Suprapubic skin (tissue), 4 donors: ENCODE data around the gene NSMCE1. TPM values are rescaled to one million over a fixed set of nuclear protein-coding genes. Genes with fewer than 3 reads are reported as not detected.
"Not testable (repeated sequence)": the region's sequence is repeated elsewhere in the genome, so short reads cannot be mapped to it uniquely, and the experiment has no call there.

Experiments
- DNase-seq, 2 donors: peaks; one replicate each; pipeline ENCODE4 v3.0.0-alpha.2; 2019; ENCODE audit warnings: low spot score in 2 of 2
- H3K27ac ChIP-seq: fragments of 200-600 bp; sonication (generic); one replicate; pipeline ENCODE4 v1.5.1; 2019
- H3K27me3 ChIP-seq: fragments of 200-600 bp; sonication (generic); one replicate; pipeline ENCODE4 v1.5.1; 2019
- H3K36me3 ChIP-seq: fragments of 200-600 bp; sonication (generic); one replicate; pipeline ENCODE4 v1.5.1; 2019
- H3K4me1 ChIP-seq: fragments of 200-600 bp; sonication (generic); one replicate; pipeline ENCODE4 v1.5.1; 2019
- H3K4me3 ChIP-seq: fragments of 200-600 bp; sonication (generic); one replicate; pipeline ENCODE4 v1.5.1; 2019; ENCODE audit warnings: mild to moderate bottlenecking
- H3K9me3 ChIP-seq: fragments of 200-600 bp; sonication (generic); one replicate; pipeline ENCODE4 v1.5.1; 2019
- EP300 ChIP-seq: sonication (generic); formaldehyde crosslinking; IDR thresholded peaks from one replicate; pipeline ENCODE4 v1.6.1; 2017; ENCODE audit warnings: antibody characterized with exemption
- POLR2A ChIP-seq, 2 donors: fragments of 450-650 bp; IDR thresholded peaks; one replicate each; pipeline ENCODE4 v1.6.1; 2017; ENCODE audit warnings: antibody characterized with exemption in 2 of 2, mild to moderate bottlenecking in 2 of 2, moderate library complexity in 2 of 2
- POLR2AphosphoS5 ChIP-seq, 3 donors: sonication (generic); formaldehyde crosslinking; IDR thresholded peaks; one replicate each; pipeline ENCODE4 v1.6.1; 2017; ENCODE audit warnings: antibody characterized with exemption in 3 of 3
- WGBS: methylation state at CpG from one replicate; pipeline ENCODE4 v1.1.5; 2018; 5-methylcytosine and 5-hydroxymethylcytosine counted together
- total RNA-seq, 4 donors: library from RNA; depleted of rRNA; stranded (reverse); fragments of >200 nt; gene quantifications; one replicate each; pipeline ENCODE4 v1.1.0, GENCODE V29; 2016
- TF ChIP-seq, protein P1 (sequence below), 2 donors: fragments of 200-600 bp in 1 of 2; fragments of 450-650 bp in 1 of 2; sonication (generic) in 1 of 2; IDR thresholded peaks; one replicate each; pipeline ENCODE4 v1.5.1; 2016 to 2019; ENCODE audit warnings: antibody characterized with exemption in 2 of 2, mild to moderate bottlenecking in 1 of 2, moderate library complexity in 1 of 2

The NSMCE1 gene
- total RNA-seq, 4 donors from 2014 or later: 23.0 to 32.2 (median 29.3) TPM

DNA sequence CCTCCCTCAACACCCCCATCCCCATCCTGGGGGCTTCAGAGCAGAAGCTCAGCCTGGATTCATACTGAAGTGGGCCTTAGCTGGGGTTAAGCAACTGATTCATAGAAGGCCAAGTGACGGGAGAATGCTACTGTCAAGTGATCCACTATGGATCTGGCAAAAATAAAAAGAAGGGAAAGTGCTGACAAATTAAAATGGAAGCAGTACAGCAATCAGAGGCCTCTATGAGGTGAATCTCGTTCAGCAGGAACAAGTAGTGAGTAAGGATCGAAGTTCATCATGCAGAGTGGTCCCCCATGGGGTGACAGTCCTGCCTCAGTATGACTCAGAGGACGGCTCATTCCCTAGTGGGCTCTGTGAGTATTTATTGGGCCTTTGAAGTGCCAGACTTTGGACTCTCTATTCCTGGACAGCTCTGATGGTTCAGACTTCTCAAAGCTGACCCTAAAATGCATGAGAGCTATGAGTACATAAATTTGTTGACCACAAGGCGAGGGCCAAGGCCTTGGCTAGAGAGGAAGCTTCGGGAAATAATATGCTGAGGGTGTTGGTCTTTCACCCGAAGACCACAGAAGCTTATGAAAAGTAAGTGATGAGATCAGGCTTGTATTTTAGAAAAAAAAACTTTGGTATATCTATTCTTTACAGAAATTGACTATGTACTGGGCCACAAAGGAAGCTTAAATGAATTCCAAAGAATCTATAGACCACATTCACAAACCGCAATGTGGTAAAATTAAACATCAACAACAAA, 5.3 kb upstream of the NSMCE1 start:
- no peak overlapping the region for H3K27ac ChIP-seq
- TF ChIP-seq, protein P1, sequence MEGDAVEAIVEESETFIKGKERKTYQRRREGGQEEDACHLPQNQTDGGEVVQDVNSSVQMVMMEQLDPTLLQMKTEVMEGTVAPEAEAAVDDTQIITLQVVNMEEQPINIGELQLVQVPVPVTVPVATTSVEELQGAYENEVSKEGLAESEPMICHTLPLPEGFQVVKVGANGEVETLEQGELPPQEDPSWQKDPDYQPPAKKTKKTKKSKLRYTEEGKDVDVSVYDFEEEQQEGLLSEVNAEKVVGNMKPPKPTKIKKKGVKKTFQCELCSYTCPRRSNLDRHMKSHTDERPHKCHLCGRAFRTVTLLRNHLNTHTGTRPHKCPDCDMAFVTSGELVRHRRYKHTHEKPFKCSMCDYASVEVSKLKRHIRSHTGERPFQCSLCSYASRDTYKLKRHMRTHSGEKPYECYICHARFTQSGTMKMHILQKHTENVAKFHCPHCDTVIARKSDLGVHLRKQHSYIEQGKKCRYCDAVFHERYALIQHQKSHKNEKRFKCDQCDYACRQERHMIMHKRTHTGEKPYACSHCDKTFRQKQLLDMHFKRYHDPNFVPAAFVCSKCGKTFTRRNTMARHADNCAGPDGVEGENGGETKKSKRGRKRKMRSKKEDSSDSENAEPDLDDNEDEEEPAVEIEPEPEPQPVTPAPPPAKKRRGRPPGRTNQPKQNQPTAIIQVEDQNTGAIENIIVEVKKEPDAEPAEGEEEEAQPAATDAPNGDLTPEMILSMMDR (IDR thresholded peaks at IDR 0.05): no peak
- TF ChIP-seq EP300 (no peak), POLR2A (IDR thresholded peaks at IDR 0.05) (no peak), POLR2AphosphoS5 (IDR thresholded peaks at IDR 0.05) (no peak)
- H3K4me3 ChIP-seq: no peak overlapping the region
- H3K36me3 ChIP-seq: no peaks in the 10 kb centered on the region
- WGBS: 73% methylated on average over 8 of the region's 8 CpGs
- peaks cover 9% of the 10 kb centered on the region for H3K4me1 ChIP-seq
- H3K27me3 ChIP-seq: no peaks in the 10 kb centered on the region
- H3K9me3 ChIP-seq: no peaks in the 10 kb centered on the region
- DNase-seq: no peak

- peaks cover 10% of the 10 kb centered on the region for H3K4me1 ChIP-seq
- no peak overlapping the region for H3K27ac ChIP-seq
- H3K27me3 ChIP-seq: no peaks in the 10 kb centered on the region
- H3K9me3 ChIP-seq: no peaks in the 10 kb centered on the region
- no peak for TF ChIP-seq POLR2A (IDR thresholded peaks at IDR 0.05)
- no peaks in the 10 kb centered on the region for H3K36me3 ChIP-seq
- no peak overlapping the region for H3K4me3 ChIP-seq
- no peak for DNase-seq
- 92% methylated on average over 4 of the region's 4 CpGs for WGBS
Observed at GRCh38 chr16:27273330-27273669, 4.7 kb upstream of the NSMCE1 start.

DNA sequence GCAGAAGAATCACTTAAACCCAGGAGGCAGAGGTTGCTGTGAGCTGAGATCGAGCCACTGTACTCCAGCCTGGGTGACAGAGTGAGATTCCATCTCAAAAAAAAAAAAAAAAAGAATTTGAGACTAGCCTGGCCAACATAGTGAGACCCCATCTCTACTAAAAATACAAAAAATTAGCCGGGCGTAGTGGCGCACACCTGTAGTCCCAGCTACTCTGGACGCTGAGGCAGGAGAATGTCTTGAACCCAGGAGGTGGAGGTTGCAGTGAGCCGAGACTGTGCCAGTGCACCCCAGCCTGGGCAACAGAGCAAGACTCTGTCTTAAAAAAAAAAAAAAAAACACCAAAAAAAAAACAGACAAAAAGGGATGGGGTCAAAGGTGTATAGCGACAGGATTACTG, 4.1 kb upstream of the NSMCE1 start:
- not testable (repeated sequence) for DNase-seq
- 96% methylated on average over 7 of the region's 7 CpGs for WGBS

DNA sequence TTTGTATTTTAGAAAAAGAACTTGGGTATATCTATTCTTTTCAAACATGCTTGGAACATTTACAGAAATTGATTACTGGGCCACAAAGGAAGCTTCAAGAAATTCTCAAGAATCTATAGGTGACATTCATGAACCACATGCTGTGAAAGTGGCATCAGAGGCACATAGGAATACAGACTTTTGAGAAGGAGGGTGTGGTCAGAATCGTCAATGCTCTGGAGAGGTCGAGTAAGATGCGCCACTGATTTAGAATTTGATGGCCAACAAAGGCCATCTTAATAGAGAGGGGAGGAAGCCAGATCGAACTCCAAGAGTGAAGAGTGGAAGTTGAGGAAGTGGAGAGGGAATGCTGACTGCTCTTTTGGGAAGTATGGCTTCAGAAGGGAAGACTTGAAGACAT, 3.5 kb upstream of the NSMCE1 start:
- Histone ChIP-seq H3K4me1 (peaks cover 19% of the 10 kb centered on the region), H3K27ac (no peak overlapping the region), H3K9me3 (no peaks in the 10 kb centered on the region), H3K36me3 (no peaks in the 10 kb centered on the region), H3K4me3 (no peak overlapping the region), H3K27me3 (no peaks in the 10 kb centered on the region)
- TF ChIP-seq EP300 (no peak), POLR2AphosphoS5 (IDR thresholded peaks at IDR 0.05) (no peak), POLR2A (IDR thresholded peaks at IDR 0.05) (no peak)
- TF ChIP-seq, protein P1 (IDR thresholded peaks at IDR 0.05): no peak
- 90% methylated on average over 4 of the region's 4 CpGs for WGBS
- no peak for DNase-seq

More for the DNA sequence above, 4.1 kb upstream of the NSMCE1 start:
- not testable (repeated sequence) for H3K27ac ChIP-seq, H3K36me3 ChIP-seq, H3K27me3 ChIP-seq, H3K9me3 ChIP-seq, H3K4me3 ChIP-seq
- H3K4me1 ChIP-seq: peaks cover 16% of the 10 kb centered on the region

GRCh38 chr16:27270349-27270748, 1.8 kb upstream of the NSMCE1 start:
- TF ChIP-seq EP300: no peak
- TF ChIP-seq, protein P1 (IDR thresholded peaks at IDR 0.05): no peak
- TF ChIP-seq POLR2A (IDR thresholded peaks at IDR 0.05): no peak
- no peak for TF ChIP-seq POLR2AphosphoS5 (IDR thresholded peaks at IDR 0.05)
- Histone ChIP-seq H3K27me3 (no peaks in the 10 kb centered on the region), H3K4me3 (no peak overlapping the region), H3K9me3 (no peaks in the 10 kb centered on the region), H3K36me3 (no peaks in the 10 kb centered on the region), H3K27ac (no peak overlapping the region), H3K4me1 (peaks cover 19% of the 10 kb centered on the region)
- no peak for DNase-seq
- WGBS: 93% methylated on average over 4 of the region's 4 CpGs

- H3K9me3 ChIP-seq: no peaks in the 10 kb centered on the region
- H3K36me3 ChIP-seq: no peaks in the 10 kb centered on the region
- H3K4me1 ChIP-seq: peaks cover 21% of the 10 kb centered on the region
- no peak overlapping the region for H3K27ac ChIP-seq
- no peaks in the 10 kb centered on the region for H3K27me3 ChIP-seq
- no peak for DNase-seq
- TF ChIP-seq POLR2A (IDR thresholded peaks at IDR 0.05) (no peak), EP300 (no peak), POLR2AphosphoS5 (IDR thresholded peaks at IDR 0.05) (no peak)
- TF ChIP-seq, protein P1 (IDR thresholded peaks at IDR 0.05): no peak
- WGBS: 84% methylated on average over 9 of the region's 9 CpGs
- H3K4me3 ChIP-seq: peak overlapping the region; percentile 85
Observed at GRCh38 chr16:27269300-27270150, 953 bp upstream of the NSMCE1 start.
